Parathyroid adenoma (tissue), 2 donors: ENCODE results near the gene PRMT5.
"Not testable (repeated sequence)": the region's sequence is repeated elsewhere in the genome, so short reads cannot be mapped to it uniquely, and the experiment has no call there.

Source experiments
- H2AFZ ChIP-seq: fragments of 300-600 bp; sonication (generic); one replicate; pipeline ENCODE4 v1.7.0; 2017; ENCODE audit warnings: antibody characterized with exemption, mild to moderate bottlenecking
- H3K27ac ChIP-seq: fragments of 300-600 bp; sonication (generic); one replicate; pipeline ENCODE4 v1.7.0; 2017
- H3K27me3 ChIP-seq: fragments of 300-600 bp; sonication (generic); one replicate; pipeline ENCODE4 v1.7.0; 2017; ENCODE audit warnings: low read length; ENCODE audit not compliant: control insufficient read depth, insufficient read depth
- H3K36me3 ChIP-seq: fragments of 300-600 bp; sonication (generic); one replicate; pipeline ENCODE4 v1.7.0; 2017; ENCODE audit warnings: low read length; ENCODE audit not compliant: control insufficient read depth, insufficient read depth
- H3K4me1 ChIP-seq: fragments of 300-600 bp; sonication (generic); one replicate; pipeline ENCODE4 v1.7.0; 2017; ENCODE audit warnings: control low read depth
- H3K4me2 ChIP-seq: fragments of 300-600 bp; sonication (generic); one replicate; pipeline ENCODE4 v1.7.0; 2017; ENCODE audit warnings: low read length
- H3K4me3 ChIP-seq: fragments of 300-600 bp; sonication (generic); one replicate; pipeline ENCODE4 v1.7.0; 2017; ENCODE audit warnings: low read depth, low read length
- H3K79me2 ChIP-seq: fragments of 300-600 bp; sonication (generic); one replicate; pipeline ENCODE4 v1.7.0; 2017; ENCODE audit warnings: control low read depth
- H3K9ac ChIP-seq: fragments of 300-600 bp; sonication (generic); one replicate; pipeline ENCODE4 v1.7.0; 2017; ENCODE audit warnings: mild to moderate bottlenecking
- H3K9me3 ChIP-seq: fragments of 300-600 bp; sonication (generic); one replicate; pipeline ENCODE4 v1.7.0; 2017; ENCODE audit warnings: low read length; ENCODE audit not compliant: control insufficient read depth
- TF ChIP-seq, protein P1 (sequence below): fragments of 300-600 bp; sonication (generic); IDR thresholded peaks from one replicate; pipeline ENCODE4 v1.7.0; 2017; ENCODE audit warnings: antibody characterized with exemption, mild to moderate bottlenecking
- donor health status: primary hyperparathyroidism.

Gene PRMT5

DNA sequence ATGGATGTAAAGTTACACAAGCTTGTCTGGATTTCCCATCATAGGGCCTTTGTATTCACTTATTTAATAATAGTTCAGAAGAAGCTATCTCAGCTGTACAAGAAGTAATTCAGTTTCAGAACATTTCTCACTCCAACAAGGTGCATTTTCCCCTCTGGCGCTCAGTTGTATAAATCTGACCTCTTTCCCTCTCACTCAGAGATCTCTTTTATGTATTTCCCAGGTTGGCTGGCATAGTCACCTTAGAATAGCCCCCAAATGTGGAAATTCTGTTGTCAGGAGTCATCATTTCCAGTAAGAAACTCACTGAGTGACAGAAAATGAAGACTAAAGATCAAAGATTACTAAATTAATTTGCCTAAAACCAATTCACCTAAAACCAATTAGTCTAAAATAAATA, 42.0 kb upstream of the PRMT5 start:
- no peak overlapping the region for H3K27ac ChIP-seq
- H2AFZ ChIP-seq, result no peak overlapping the region
- H3K4me1 ChIP-seq, result peaks cover 6% of the 10 kb centered on the region
- H3K9ac ChIP-seq, result no peak overlapping the region
- H3K27me3 ChIP-seq, result no peaks in the 10 kb centered on the region
- TF ChIP-seq, protein P1, sequence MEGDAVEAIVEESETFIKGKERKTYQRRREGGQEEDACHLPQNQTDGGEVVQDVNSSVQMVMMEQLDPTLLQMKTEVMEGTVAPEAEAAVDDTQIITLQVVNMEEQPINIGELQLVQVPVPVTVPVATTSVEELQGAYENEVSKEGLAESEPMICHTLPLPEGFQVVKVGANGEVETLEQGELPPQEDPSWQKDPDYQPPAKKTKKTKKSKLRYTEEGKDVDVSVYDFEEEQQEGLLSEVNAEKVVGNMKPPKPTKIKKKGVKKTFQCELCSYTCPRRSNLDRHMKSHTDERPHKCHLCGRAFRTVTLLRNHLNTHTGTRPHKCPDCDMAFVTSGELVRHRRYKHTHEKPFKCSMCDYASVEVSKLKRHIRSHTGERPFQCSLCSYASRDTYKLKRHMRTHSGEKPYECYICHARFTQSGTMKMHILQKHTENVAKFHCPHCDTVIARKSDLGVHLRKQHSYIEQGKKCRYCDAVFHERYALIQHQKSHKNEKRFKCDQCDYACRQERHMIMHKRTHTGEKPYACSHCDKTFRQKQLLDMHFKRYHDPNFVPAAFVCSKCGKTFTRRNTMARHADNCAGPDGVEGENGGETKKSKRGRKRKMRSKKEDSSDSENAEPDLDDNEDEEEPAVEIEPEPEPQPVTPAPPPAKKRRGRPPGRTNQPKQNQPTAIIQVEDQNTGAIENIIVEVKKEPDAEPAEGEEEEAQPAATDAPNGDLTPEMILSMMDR, result no peak
- no peak overlapping the region for H3K4me3 ChIP-seq
- no peaks in the 10 kb centered on the region for H3K9me3 ChIP-seq
- no peaks in the 10 kb centered on the region for H3K79me2 ChIP-seq
- no peaks in the 10 kb centered on the region for H3K36me3 ChIP-seq
- no peak overlapping the region for H3K4me2 ChIP-seq

DNA sequence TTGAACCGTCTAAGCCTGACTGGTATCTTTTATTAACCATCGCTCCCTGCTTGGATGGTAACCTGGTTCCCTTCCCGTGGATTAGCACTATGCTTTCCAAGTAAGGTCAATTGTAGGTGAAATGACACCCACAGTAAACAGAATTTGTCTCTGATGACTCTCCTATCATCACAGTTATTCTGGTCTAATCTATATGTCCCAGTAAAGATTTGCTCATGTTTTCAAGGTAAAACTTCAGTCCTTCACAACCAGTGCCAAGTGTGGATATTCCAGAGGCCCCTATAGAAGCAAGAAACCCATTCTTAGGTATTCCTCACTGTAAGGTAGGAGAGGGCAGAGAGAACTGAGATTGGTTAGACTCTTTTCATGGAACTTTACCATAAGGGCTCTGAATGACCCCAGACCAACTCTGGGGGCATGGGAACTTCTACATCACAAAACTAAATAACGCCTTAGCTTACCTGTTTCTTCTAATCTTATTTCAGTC, 37.6 kb upstream of the PRMT5 start:
- no peak overlapping the region for H3K4me3 ChIP-seq
- H3K79me2 ChIP-seq, result no peaks in the 10 kb centered on the region
- TF ChIP-seq, protein P1, result no peak
- no peak overlapping the region for H3K27ac ChIP-seq
- H3K9me3 ChIP-seq, result no peaks in the 10 kb centered on the region
- H2AFZ ChIP-seq, result peak overlapping the region; percentile 39
- no peak overlapping the region for H3K4me2 ChIP-seq
- no peaks in the 10 kb centered on the region for H3K36me3 ChIP-seq
- no peak overlapping the region for H3K9ac ChIP-seq
- H3K4me1 ChIP-seq, result peaks cover 6% of the 10 kb centered on the region
- no peaks in the 10 kb centered on the region for H3K27me3 ChIP-seq

DNA sequence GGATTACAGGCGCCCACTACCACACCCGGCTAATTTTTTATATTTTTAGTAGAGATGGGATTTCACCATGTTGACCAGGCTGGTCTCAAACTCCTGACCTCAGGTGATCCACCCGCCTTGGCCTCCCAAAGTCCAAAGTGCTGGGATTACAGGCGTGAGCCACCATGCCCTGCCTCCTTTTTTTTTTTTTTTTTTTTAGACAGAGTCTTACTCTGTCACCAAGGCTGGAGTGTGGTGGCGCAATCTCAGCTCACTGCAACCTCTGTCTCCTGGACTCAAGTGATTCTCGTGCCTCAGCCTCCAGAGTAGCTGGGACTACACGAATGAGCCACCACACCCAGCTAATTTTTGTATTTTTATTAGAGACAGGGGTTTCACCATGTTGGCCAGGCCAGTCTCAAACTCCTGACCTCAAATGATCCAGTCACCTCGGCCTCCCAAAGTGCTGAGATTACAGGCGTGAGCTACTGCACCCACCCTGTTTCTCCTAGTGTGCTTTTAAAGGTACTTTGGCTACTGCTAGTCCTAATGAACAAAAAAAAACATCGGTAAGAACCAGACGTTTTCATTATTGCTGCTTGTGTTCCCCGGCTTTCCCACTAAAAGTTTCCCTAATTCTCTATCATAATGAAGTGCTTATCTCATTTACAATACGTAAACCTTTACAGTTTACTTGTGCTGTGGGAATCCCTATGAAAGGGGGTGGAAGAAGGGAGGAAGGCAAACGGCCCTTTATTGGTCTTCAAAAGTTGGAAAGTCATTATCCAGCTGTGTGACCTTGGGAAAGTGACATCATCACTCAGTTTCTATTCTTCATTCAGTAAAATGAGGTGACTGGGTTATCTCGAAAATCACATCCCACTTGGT, 37.0 kb upstream of the PRMT5 start:
- not testable (repeated sequence) for H3K4me1 ChIP-seq, H3K9me3 ChIP-seq, H3K27me3 ChIP-seq, H3K79me2 ChIP-seq, H3K36me3 ChIP-seq, H3K4me3 ChIP-seq, H3K27ac ChIP-seq, H3K4me2 ChIP-seq, H3K9ac ChIP-seq
- peak overlapping the region; percentile 39 for H2AFZ ChIP-seq

DNA sequence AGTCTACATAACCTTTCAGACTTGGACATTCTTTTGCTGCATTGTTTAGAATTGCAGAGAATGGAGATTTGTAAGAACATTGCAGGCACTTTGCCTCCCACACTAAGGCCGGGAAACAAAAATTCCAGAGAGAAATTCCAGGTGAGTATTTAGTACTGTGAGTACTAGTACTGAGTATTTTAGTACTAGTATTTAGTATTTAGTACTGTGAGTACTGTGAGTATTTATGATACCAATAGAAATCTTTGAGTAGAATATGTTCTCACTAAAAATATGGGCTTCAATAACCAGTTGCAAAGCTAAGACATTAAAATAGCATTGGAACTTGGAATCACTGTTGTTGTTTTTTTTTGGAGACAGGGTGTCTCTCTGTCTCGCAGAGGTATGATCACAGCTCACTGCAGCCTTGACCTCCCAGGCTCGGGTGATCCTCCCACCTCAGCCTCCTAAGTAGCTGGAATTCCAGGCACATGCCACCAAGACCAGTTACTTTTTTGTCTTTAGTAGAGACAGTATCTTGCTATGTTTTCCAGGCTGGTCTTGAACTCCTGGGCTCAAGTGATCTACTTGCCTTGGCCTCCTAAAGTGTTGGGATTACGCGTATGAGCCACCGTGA, 33.0 kb upstream of the PRMT5 start:
- H2AFZ ChIP-seq, result no peak overlapping the region
- peaks cover 6% of the 10 kb centered on the region for H3K4me1 ChIP-seq
- H3K4me2 ChIP-seq, result no peak overlapping the region
- H3K27ac ChIP-seq, result no peak overlapping the region
- no peaks in the 10 kb centered on the region for H3K27me3 ChIP-seq
- TF ChIP-seq, protein P1, result no peak
- no peaks in the 10 kb centered on the region for H3K36me3 ChIP-seq
- H3K4me3 ChIP-seq, result no peak overlapping the region
- no peak overlapping the region for H3K9ac ChIP-seq
- H3K9me3 ChIP-seq, result no peaks in the 10 kb centered on the region
- no peaks in the 10 kb centered on the region for H3K79me2 ChIP-seq

DNA sequence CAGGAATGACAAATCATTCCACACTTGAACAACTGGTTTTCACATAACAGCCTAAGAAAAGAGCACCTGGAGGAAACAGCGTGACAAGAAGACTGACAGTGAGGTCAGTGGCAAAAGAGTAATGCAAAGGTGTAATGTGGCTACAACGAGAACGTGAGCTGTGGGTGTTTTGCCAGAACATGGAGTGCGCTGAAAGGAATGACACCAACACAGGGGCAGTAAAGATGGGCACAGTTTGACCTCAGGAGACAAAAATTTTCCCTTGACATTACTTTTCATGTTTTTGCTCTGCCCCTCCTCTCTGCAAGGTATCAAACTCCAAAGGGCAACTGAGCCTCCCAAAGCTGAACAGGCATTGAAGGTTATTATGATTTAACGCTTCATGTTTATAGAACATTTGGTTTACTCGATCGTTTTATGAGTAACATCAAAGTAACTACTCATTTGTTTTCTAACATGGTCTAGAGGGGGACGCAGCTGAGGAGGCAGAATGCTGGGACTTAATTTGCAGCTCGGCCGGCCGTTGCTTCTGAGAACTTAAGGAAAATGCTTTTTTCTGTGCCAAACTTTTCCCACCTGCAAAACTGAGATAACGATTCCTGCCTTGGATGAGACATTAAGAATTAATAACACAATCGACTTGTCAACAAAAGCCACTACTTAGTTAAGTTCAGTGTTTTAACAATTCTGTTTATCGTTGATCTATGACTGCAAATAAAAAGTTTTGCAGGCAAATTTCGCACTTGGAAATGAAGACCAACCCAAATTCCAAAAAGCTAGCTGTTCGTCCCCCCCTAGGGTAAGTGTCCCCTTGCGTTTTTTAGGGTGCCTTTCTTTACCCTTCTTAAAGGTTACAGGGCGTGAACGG, 26.8 kb upstream of the PRMT5 start:
- Histone ChIP-seq H3K27me3 (no peaks in the 10 kb centered on the region), H3K4me3 (peak overlapping the region; percentile 92), H3K9ac (peak overlapping the region; percentile 49), H3K4me2 (peak overlapping the region; percentile 80), H3K4me1 (peaks cover 11% of the 10 kb centered on the region), H3K27ac (peak overlapping the region; percentile 90), H3K36me3 (no peaks in the 10 kb centered on the region), H3K79me2 (no peaks in the 10 kb centered on the region), H2AFZ (peak overlapping the region; percentile 92), H3K9me3 (no peaks in the 10 kb centered on the region)
- TF ChIP-seq, protein P1, result no peak
